Activated T-cell treated with anti-CD3 and anti-CD28 coated beads, Interleukin-2, amount 50 U/mL, for 4 hours (primary cell): ENCODE results near the gene TCHP. TPM values are rescaled to one million over a fixed set of nuclear protein-coding genes. Genes with fewer than 3 reads are reported as not detected.

Experiments
- ATAC-seq, 2 donors: fragments of 200-7000 bp; cut with Tn5 transposase; one replicate each; pipeline ENCODE4 v1.10.0; 2021
- DNase-seq: peaks from one replicate; pipeline ENCODE4 v3.0.0-alpha.2; 2020
- H3K27me3 Mint-ChIP-seq: one replicate; pipeline ENCODE4 v1.8.0; 2021; ENCODE audit warnings: low read depth, mixed read lengths
- H3K36me3 Mint-ChIP-seq: one replicate; pipeline ENCODE4 v1.8.0; 2022; ENCODE audit warnings: mixed read lengths; ENCODE audit not compliant: insufficient read depth
- H3K4me1 Mint-ChIP-seq: one replicate; pipeline ENCODE4 v1.8.0; 2021; ENCODE audit warnings: low read depth, mixed read lengths
- H3K4me3 Mint-ChIP-seq: one replicate; pipeline ENCODE4 v1.8.0; 2021; ENCODE audit warnings: mild to moderate bottlenecking, moderate library complexity, mixed read lengths
- H3K9me3 Mint-ChIP-seq: one replicate; pipeline ENCODE4 v1.8.0; 2021; ENCODE audit warnings: mixed read lengths
- total RNA-seq, 3 donors: library from RNA; stranded (reverse); gene quantifications; one replicate each; pipeline ENCODE4 v1.2.1, GENCODE V29; 2021

Gene TCHP
- total RNA-seq, 3 donors from 2014 or later, result 25.4 to 27.9 (median 25.4) TPM

- no peaks in the 10 kb centered on the region for H3K27me3 Mint-ChIP-seq
- ATAC-seq, result no peak
Observed at GRCh38 chr12:109944561-109945359, 44.7 kb downstream of the TCHP start.

GRCh38 chr12:109946505-109946904, 46.4 kb downstream of the TCHP start:
- Mint-ChIP-seq H3K36me3 (peaks cover 23% of the 10 kb centered on the region), H3K9me3 (no peaks in the 10 kb centered on the region), H3K4me3 (no peak overlapping the region), H3K27me3 (no peaks in the 10 kb centered on the region), H3K4me1 (peaks cover 21% of the 10 kb centered on the region)
- ATAC-seq (no peak), DNase-seq (no peak)

More at GRCh38 chr12:109944561-109945359, 44.7 kb downstream of the TCHP start:
- no peak for DNase-seq
- Mint-ChIP-seq H3K36me3 (peaks cover 17% of the 10 kb centered on the region), H3K4me3 (no peak overlapping the region), H3K4me1 (peaks cover 21% of the 10 kb centered on the region), H3K9me3 (no peaks in the 10 kb centered on the region)

DNA sequence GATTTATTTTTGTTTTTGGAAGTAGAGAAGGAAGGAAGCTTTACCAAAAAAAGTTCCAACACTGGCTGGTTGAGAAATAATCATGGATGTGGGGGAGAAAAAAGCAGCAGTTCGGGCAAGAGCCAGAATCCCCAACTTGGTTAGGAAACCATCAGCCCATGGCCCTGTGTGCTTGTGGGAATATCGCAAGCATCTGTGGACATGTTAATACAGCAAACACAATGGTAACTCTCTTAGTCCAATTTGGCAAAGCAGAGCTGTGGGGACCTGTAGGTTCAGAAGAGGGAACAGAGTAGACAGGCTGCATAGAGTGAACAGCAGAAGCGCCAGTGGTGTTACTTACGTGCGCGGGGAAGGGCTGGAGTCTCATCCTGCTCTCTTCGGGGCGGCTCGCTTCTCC, 46.8 kb downstream of the TCHP start:
- no peak for ATAC-seq

DNA sequence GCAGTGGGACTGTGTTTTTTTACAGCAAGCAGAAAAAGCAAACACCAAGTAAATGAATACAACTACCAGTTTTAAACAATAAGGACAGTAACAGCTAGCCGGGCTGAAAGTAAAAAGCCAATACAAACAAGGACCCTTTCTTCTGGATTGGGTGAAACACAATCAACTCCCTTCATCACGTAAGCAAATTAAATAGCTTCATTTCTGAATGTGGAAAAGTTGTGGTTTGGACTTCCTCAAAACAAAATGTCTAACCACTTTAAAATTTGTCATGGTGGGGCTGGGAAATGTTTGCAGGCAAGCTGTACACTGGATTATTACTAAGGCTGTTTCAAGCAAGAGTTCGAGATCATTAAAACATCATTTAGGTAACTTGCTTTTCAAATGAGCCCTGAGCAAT, 47.4 kb downstream of the TCHP start:
- Mint-ChIP-seq H3K9me3 (no peaks in the 10 kb centered on the region), H3K4me1 (peaks cover 24% of the 10 kb centered on the region), H3K36me3 (peaks cover 32% of the 10 kb centered on the region), H3K27me3 (no peaks in the 10 kb centered on the region), H3K4me3 (no peak overlapping the region)
- ATAC-seq, result peak in 1 of 2 donors; percentile 35
- no peak for DNase-seq

More for the DNA sequence above, 46.8 kb downstream of the TCHP start:
- H3K4me3 Mint-ChIP-seq, result no peak overlapping the region
- no peaks in the 10 kb centered on the region for H3K27me3 Mint-ChIP-seq
- no peak for DNase-seq
- H3K4me1 Mint-ChIP-seq, result peaks cover 21% of the 10 kb centered on the region
- peaks cover 26% of the 10 kb centered on the region for H3K36me3 Mint-ChIP-seq
- H3K9me3 Mint-ChIP-seq, result no peaks in the 10 kb centered on the region

- H3K9me3 Mint-ChIP-seq, result no peaks in the 10 kb centered on the region
- H3K36me3 Mint-ChIP-seq, result peaks cover 39% of the 10 kb centered on the region
- ATAC-seq, result no peak
- peaks cover 25% of the 10 kb centered on the region for H3K4me1 Mint-ChIP-seq
- H3K27me3 Mint-ChIP-seq, result no peaks in the 10 kb centered on the region
- no peak overlapping the region for H3K4me3 Mint-ChIP-seq
- DNase-seq, result no peak
Observed at GRCh38 chr12:109948368-109948767, 48.3 kb downstream of the TCHP start.

DNA sequence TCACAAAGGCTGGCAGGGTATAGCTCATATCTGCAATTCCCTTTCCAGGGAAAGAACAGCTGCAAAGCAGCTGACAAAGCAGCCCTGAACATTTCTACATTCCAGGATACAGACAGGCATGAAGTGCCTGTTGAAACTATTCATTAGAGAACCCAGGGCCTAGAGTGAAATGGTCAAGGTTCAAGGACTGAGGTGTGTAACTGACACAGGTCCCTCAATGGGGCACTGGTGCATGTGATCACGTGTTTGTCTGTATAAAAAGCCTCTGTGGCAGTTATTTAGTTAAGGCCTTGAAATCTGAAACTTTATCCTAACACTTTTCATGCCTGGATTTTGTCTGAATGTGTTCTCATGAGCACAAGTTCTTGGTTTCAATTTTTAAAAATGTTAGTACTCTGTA, 49.0 kb downstream of the TCHP start:
- no peaks in the 10 kb centered on the region for H3K27me3 Mint-ChIP-seq
- no peak for DNase-seq
- H3K9me3 Mint-ChIP-seq, result no peaks in the 10 kb centered on the region
- no peak for ATAC-seq
- peaks cover 25% of the 10 kb centered on the region for H3K4me1 Mint-ChIP-seq
- H3K4me3 Mint-ChIP-seq, result no peak overlapping the region
- peaks cover 43% of the 10 kb centered on the region for H3K36me3 Mint-ChIP-seq

- Mint-ChIP-seq H3K4me3 (no peak overlapping the region), H3K9me3 (no peaks in the 10 kb centered on the region), H3K36me3 (peaks cover 40% of the 10 kb centered on the region), H3K27me3 (no peaks in the 10 kb centered on the region), H3K4me1 (peaks cover 25% of the 10 kb centered on the region)
- ATAC-seq (no peak), DNase-seq (no peak)
Observed at GRCh38 chr12:109950625-109951024, 50.6 kb downstream of the TCHP start.

DNA sequence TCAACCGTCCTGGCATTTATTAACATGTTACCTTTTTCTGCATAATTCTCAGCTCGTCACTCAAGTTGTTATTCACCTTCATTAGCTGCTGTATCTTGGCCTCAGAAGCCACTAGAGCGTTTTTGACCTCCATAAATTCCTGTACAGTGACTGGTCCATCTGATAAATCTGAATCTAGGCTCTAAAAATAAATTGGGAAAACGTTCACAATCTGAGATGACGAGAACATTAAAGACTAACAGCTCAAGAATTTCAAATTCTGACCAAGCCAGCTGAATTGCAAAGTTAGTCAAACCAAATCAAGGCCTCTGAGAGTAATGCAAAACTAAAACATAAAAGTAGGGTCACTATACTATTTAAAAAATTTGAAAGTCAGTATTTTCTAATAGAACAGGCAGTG, 51.1 kb downstream of the TCHP start:
- Mint-ChIP-seq H3K4me1 (peaks cover 25% of the 10 kb centered on the region), H3K4me3 (no peak overlapping the region), H3K36me3 (peaks cover 40% of the 10 kb centered on the region), H3K9me3 (no peaks in the 10 kb centered on the region), H3K27me3 (no peaks in the 10 kb centered on the region)
- DNase-seq (no peak), ATAC-seq (no peak)

DNA sequence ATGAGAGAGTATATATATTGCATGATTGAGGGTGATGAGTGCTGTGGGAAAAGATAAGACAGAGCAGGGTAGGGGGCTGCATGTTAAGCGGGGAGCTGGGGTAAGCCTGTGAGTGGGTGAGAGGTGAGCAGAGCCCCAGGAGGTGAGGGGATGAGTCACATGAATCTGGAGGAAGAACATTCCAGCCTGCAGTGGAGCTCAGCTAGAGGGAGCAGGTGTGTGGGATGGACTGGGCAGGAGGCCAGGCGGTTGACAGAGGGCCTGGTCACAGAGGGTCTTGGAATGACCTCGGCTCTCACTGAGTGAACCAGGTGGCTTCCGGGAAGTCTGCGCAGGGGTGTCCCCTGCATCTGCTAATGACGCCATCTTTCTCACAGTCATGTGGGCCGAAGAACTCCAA, 51.7 kb downstream of the TCHP start:
- no peaks in the 10 kb centered on the region for H3K27me3 Mint-ChIP-seq
- no peak overlapping the region for H3K4me3 Mint-ChIP-seq
- H3K4me1 Mint-ChIP-seq, result peaks cover 21% of the 10 kb centered on the region
- H3K36me3 Mint-ChIP-seq, result peaks cover 37% of the 10 kb centered on the region
- no peak for DNase-seq
- no peaks in the 10 kb centered on the region for H3K9me3 Mint-ChIP-seq
- no peak for ATAC-seq

DNA sequence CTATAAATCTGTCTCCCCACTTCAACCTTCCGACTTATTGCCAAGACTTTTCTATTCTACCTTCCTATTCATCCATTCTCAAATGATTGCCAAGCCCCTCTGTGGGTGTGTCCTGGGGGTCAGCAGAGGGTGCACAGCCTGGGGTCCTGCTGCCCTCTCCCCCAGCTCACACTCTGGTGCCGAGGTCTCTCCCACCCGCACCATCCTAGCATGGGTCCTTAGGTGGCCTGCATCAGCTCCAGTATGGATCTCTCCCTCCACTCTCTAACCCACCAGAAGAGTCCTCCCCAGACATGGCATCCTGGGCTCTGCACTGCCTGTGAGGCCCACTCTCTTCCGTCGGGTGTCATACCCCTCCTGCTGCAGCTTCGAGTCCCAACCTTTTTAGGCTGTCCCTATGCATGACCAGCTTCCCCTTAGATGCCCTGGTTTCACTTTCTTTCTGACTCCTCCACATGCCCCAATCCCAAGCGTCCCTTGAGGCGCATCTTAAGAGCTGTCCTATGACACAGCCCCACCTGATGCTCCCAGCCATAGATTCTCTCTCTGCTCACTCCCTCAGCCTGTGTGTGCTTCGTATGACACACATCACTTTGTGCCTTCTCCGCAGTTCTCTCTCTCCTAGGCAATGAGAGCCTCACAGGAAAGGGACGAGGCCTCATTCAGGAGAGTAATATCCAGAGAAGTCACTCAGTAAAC, 52.2 kb downstream of the TCHP start:
- ATAC-seq, result no peak
- Mint-ChIP-seq H3K4me3 (no peak overlapping the region), H3K9me3 (no peaks in the 10 kb centered on the region), H3K27me3 (no peaks in the 10 kb centered on the region), H3K4me1 (peaks cover 16% of the 10 kb centered on the region), H3K36me3 (peaks cover 35% of the 10 kb centered on the region)
- no peak for DNase-seq

GRCh38 chr12:109952873-109953272, 52.8 kb downstream of the TCHP start:
- H3K9me3 Mint-ChIP-seq, result no peaks in the 10 kb centered on the region
- no peak for DNase-seq
- peaks cover 10% of the 10 kb centered on the region for H3K4me1 Mint-ChIP-seq
- peaks cover 35% of the 10 kb centered on the region for H3K36me3 Mint-ChIP-seq
- no peak for ATAC-seq
- H3K4me3 Mint-ChIP-seq, result no peak overlapping the region
- no peaks in the 10 kb centered on the region for H3K27me3 Mint-ChIP-seq

DNA sequence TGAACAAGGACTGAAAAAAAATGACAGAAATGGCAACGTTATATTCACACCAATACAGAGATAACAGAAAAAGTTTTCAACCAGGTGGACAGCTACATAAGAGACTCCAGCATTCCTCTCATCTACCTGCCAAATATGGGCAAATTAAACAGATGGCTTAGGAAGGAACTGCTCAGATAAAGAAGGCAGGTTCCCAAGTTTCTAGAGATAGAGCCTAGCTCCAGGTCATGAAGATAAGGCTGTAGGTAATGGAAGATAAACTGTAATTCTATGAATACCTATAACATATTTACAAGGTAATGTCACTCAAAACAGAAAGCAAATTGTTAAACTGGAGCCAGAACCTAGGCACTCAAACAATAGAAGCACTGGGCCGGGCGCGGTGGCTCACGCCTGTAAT, 53.6 kb downstream of the TCHP start:
- ATAC-seq (no peak), DNase-seq (no peak)
- peaks cover 34% of the 10 kb centered on the region for H3K36me3 Mint-ChIP-seq
- no peaks in the 10 kb centered on the region for H3K9me3 Mint-ChIP-seq
- H3K4me3 Mint-ChIP-seq, result no peak overlapping the region
- H3K4me1 Mint-ChIP-seq, result peaks cover 4% of the 10 kb centered on the region
- no peaks in the 10 kb centered on the region for H3K27me3 Mint-ChIP-seq

DNA sequence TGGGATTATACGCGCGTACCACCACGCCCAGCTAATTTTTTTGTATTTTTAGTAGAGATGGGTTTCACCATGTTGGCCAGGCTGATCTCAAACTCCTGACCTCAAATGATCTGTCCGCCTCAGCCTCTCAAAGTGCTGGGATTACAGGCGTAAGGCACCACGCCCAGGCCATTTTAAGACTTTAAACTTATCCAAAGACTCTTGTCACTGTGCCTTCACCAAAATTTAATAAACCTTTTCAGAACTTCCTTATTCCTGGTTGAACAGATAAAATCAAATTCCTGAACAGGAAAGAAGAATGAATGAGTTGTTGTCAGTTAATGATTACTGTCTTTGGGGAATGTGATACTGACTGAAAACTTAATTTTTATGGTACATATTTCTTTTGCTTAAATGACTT, 58.3 kb downstream of the TCHP start:
- H3K27me3 Mint-ChIP-seq, result no peaks in the 10 kb centered on the region
- H3K4me1 Mint-ChIP-seq, result no peaks in the 10 kb centered on the region
- H3K36me3 Mint-ChIP-seq, result peaks cover 24% of the 10 kb centered on the region
- H3K4me3 Mint-ChIP-seq, result no peak overlapping the region
- H3K9me3 Mint-ChIP-seq, result no peaks in the 10 kb centered on the region
- ATAC-seq (no peak), DNase-seq (no peak)

DNA sequence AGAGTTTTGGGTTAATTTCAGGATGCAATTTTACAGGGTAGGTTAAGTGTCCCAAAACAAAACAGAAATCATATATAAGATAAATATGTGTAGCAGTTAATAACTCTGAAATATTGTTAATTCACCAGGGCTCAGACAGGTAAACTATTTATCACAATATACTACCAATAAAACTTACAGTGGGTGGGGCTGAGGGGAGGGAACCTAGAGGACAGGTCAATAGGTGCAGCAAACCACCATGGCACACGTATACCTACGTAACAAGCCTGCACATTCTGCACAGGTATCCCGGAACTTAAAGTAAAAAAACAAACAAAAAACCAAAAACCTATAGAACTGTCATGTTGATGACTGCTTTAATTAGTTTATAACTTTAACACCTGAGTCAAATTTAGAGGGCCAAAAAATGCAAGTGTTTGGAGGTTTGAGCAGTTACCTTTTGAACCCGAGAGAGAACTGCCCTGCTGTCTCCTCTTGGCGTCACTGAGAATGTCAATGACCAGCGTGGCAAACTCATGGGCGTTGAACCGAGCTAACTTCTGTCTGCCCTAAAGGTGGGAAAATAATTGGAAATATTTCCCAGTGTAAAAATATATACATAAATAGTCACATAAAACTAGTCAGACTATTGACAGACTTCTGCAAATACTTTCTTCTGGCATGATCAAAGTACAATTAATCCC, 59.5 kb downstream of the TCHP start:
- H3K9me3 Mint-ChIP-seq, result no peaks in the 10 kb centered on the region
- H3K36me3 Mint-ChIP-seq, result peaks cover 22% of the 10 kb centered on the region
- ATAC-seq, result no peak
- H3K27me3 Mint-ChIP-seq, result no peaks in the 10 kb centered on the region
- DNase-seq, result no peak
- no peaks in the 10 kb centered on the region for H3K4me1 Mint-ChIP-seq
- no peak overlapping the region for H3K4me3 Mint-ChIP-seq
